Embryonic facial prominence (tissue), 1 donor: Measurements from ENCODE around the gene IRS1.

Experiments used
- DNase-seq: peaks from one replicate; pipeline ENCODE4 v3.0.0-alpha.2; 2016; ENCODE audit errors: extremely low spot score

IRS1 gene

GRCh38 chr2:226692521-226693126 lies 107.0 kb downstream of the IRS1 start:
- DNase-seq = no peak

DNA sequence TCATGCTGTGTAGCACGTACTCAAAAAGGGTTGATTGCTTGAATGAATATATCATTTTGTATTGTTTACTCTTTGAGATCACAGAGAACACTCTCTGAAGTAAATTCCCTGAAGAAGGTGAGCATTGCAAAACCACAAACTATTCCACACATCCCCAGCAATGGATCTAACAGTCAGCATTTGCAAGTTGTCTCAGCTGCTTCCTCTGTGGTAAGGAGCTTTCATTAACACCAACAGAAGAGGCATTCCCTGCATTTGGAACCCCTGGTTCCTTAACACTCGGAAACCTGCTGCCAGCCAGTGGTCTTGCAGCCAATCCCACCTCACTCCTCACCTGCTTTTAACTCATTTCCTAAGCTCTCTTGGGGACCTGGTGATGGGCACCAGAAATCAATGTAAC lies 108.4 kb downstream of the IRS1 start:
- no peak for DNase-seq

DNA sequence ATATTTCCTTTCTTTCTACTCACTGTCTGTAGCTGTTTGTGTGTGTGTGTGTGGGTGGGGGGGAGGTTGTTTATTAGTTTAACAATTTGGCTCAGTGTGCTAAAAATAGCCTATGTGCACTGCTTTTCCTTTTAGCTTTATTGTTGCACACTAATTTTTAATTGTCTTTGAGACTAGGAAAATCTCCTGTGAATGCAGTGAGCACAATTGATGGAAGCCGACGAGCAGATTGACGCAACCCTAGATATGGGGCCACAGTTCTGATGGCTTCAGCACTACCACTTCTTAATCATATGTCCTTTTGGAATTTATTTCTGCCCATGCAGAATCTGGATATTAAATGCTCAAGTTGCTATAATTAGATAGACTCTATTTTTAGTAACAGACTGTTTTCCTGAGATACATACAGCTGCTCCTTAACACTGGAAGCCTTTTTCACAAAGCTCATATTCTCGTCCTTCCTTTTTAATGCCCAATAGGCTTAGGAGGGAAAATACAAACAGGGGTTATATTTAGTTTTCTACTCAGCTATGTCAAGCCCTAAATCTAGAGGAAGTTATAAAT lies 109.1 kb downstream of the IRS1 start:
- no peak for DNase-seq

DNA sequence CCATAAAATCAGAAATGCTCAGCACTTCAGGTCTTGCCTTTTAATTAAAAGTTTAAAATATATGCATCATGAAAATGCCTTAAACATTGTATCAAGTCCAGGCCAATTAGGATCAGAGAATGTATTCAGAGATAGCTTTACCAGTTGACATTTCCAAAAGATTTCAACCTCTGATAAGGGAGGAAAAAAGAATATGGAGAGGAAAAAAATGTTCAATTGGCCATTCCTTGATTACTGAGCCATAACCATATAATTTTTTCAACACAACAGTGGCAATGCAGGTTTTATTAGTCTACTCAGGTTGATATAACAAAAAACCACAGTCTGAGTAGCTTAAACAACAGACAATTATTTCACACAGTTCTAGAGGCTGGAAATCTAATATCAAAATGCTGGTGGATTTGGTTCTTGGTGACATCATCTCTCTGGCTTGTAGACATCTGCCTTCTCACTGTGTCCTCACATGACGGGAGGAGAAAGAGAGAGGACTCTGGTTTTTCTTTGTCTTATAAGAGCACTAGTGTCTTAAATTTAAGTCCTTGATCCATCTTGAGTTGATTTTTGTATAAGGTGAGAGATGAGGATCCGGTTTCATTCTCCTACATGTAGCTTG lies 111.9 kb downstream of the IRS1 start:
- DNase-seq = no peak

- no peak for DNase-seq
These were observed 115.1 kb downstream of the IRS1 start for GRCh38 chr2:226684563-226684959.

GRCh38 chr2:226683944-226684562 lies 115.6 kb downstream of the IRS1 start:
- DNase-seq = no peak

GRCh38 chr2:226683196-226683595 lies 116.4 kb downstream of the IRS1 start:
- DNase-seq = no peak
